MCF 10A (cell line): ENCODE data around the gene MRAS. TPM values are rescaled to one million over a fixed set of nuclear protein-coding genes. Genes with fewer than 3 reads are reported as not detected.
"Not testable (repeated sequence)": the region's sequence is repeated elsewhere in the genome, so short reads cannot be mapped to it uniquely, and the experiment has no call there.

Source experiments
- BruUV-seq: library from RNA; stranded (reverse); fragments of 400-500 nt; replicated peaks from 2 replicates; lab custom pipeline; 2021; lab: Mats Ljungman, UMichigan
- CTCF ChIA-PET: fragments of 300-600 bp; sonication (Branson Sonifier 250); formaldehyde crosslinking; extraction: SDS; loops from one replicate; lab custom pipeline; 2021; ENCODE audit warnings: antibody characterized with exemption, inconsistent platforms; lab: Yijun Ruan, JAX
- POLR2A ChIA-PET: fragments of 300-600, 350-650 bp; sonication (Branson Sonifier 250); formaldehyde crosslinking; extraction: SDS; loops from one replicate; lab custom pipeline; 2020; ENCODE audit warnings: antibody characterized with exemption, inconsistent platforms; lab: Yijun Ruan, JAX
- DNase-seq: peaks from one replicate; pipeline ENCODE4 v3.0.0-alpha.2; 2018; ENCODE audit not compliant: unreplicated experiment
- H3K27ac Mint-ChIP-seq: one replicate; pipeline ENCODE4 v1.8.0; 2022; ENCODE audit warnings: mild to moderate bottlenecking, low read depth, mixed read lengths; ENCODE audit not compliant: unreplicated experiment
- H3K27me3 Mint-ChIP-seq: one replicate; pipeline ENCODE4 v1.8.0; 2022; ENCODE audit warnings: mixed read lengths; ENCODE audit not compliant: insufficient read depth, unreplicated experiment
- H3K36me3 Mint-ChIP-seq: one replicate; pipeline ENCODE4 v1.8.0; 2022; ENCODE audit warnings: mild to moderate bottlenecking, moderate library complexity, mixed read lengths; ENCODE audit not compliant: insufficient read depth, unreplicated experiment
- H3K4me1 Mint-ChIP-seq: one replicate; pipeline ENCODE4 v1.8.0; 2022; ENCODE audit warnings: mixed read lengths; ENCODE audit not compliant: insufficient read depth, unreplicated experiment
- H3K4me3 Mint-ChIP-seq: one replicate; pipeline ENCODE4 v1.8.0; 2022; ENCODE audit warnings: mild to moderate bottlenecking, moderate library complexity, mixed read lengths; ENCODE audit not compliant: unreplicated experiment
- H3K9me3 Mint-ChIP-seq: one replicate; pipeline ENCODE4 v1.8.0; 2022; ENCODE audit warnings: mixed read lengths; ENCODE audit not compliant: unreplicated experiment
- intact Hi-C: fragments of 100-400 bp; cut with micrococcal nuclease; formaldehyde crosslinking; loops from 2 replicates; pipeline ENCODE4 v1.14.1; 2022
- total RNA-seq: library from RNA; stranded (reverse); gene quantifications from 2 replicates; pipeline ENCODE4 v1.2.3, GENCODE V29; 2022
- TF ChIP-seq, protein P1 (sequence below): fragments of 200-600 bp; IDR thresholded peaks from one replicate; pipeline ENCODE4 v1.8.0; 2022; ENCODE audit warnings: antibody characterized with exemption, mild to moderate bottlenecking; ENCODE audit not compliant: unreplicated experiment

The MRAS gene
- total RNA-seq, 1 experiment from 2014 or later, result 5.2 TPM

DNA sequence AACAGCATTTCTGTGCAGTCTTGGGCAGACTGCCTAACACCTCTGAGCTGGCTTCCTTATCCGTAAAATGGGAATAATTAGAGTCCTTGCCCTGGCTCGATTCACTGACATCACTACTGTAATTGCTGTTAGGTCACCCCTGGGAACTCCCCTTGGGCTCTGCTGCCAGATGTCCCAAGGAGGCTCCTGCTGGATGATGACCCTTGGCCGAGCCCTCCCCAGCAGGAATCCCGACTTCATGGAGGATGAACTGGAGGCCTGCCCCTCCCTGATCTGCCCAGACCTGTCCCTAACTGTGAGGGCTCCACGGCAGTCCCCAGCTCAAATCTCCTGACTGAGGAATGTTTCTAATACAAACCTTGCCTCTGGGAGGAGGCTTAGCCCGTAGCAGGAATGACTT lies 104.1 kb downstream of the MRAS start:
- no peak overlapping the region for H3K4me3 Mint-ChIP-seq
- ChIA-PET CTCF (interaction anchor here (0.6 to 1.4 kb wide), 2 partner anchors 86 to 463 kb away, joined by 3 read pairs; no protein-coding TSS in a partner anchor), POLR2A (interaction anchor here (0.6 kb wide), 1 partner anchor 15 kb away, joined by 3 read pairs; no protein-coding TSS in a partner anchor)
- DNase-seq, result no peak
- no peaks in the 10 kb centered on the region for H3K9me3 Mint-ChIP-seq
- no peaks in the 10 kb centered on the region for H3K36me3 Mint-ChIP-seq
- peaks cover 6% of the 10 kb centered on the region for H3K4me1 Mint-ChIP-seq
- TF ChIP-seq, protein P1, sequence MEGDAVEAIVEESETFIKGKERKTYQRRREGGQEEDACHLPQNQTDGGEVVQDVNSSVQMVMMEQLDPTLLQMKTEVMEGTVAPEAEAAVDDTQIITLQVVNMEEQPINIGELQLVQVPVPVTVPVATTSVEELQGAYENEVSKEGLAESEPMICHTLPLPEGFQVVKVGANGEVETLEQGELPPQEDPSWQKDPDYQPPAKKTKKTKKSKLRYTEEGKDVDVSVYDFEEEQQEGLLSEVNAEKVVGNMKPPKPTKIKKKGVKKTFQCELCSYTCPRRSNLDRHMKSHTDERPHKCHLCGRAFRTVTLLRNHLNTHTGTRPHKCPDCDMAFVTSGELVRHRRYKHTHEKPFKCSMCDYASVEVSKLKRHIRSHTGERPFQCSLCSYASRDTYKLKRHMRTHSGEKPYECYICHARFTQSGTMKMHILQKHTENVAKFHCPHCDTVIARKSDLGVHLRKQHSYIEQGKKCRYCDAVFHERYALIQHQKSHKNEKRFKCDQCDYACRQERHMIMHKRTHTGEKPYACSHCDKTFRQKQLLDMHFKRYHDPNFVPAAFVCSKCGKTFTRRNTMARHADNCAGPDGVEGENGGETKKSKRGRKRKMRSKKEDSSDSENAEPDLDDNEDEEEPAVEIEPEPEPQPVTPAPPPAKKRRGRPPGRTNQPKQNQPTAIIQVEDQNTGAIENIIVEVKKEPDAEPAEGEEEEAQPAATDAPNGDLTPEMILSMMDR, result no peak
- BruUV-seq, result no TSS peak
- peak overlapping the region; percentile 25 for H3K27ac Mint-ChIP-seq
- H3K27me3 Mint-ChIP-seq, result no peaks in the 10 kb centered on the region
- intact Hi-C loops, result no loop called here

DNA sequence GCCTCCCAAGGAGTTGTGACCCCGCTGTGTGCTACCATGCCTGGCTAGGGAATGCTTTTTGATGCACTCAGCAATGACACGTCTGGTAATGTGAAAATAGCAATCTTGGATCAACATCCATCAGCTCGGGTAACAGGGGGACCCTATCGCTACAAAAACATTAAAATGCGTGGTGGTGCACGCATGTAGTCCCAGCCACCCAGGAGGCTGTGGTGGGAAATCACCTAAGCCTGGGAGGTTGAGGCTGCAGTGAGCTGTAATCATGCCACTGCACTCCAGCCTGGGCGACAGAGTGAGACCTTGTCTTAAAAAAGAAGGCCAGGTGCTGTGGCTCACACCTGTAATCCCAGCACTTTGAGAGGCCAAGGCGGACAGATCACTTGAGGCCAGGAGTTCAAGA lies 105.6 kb downstream of the MRAS start:
- POLR2A ChIA-PET, H3K27ac Mint-ChIP-seq: not testable (repeated sequence)

More for the DNA sequence above, 105.6 kb downstream of the MRAS start:
- H3K36me3 Mint-ChIP-seq, BruUV-seq, intact Hi-C loops, CTCF ChIA-PET, H3K4me1 Mint-ChIP-seq, H3K4me3 Mint-ChIP-seq, DNase-seq, H3K9me3 Mint-ChIP-seq, H3K27me3 Mint-ChIP-seq: not testable (repeated sequence)

Other genes starting within 250 kb of the MRAS start
- 6.2 and 11.3 TPM in 2 replicates for gene DZIP1L, start 233.0 kb upstream of the MRAS start, total RNA-seq
- gene A4GNT, start 216.2 kb upstream of the MRAS start, total RNA-seq, result not detected in 2 replicates
- gene DBR1, start 173.7 kb upstream of the MRAS start, total RNA-seq, result 12.4 and 13.3 TPM in 2 replicates
- gene ARMC8, start 161.3 kb upstream of the MRAS start, total RNA-seq, result 29.8 and 35.3 TPM in 2 replicates
- gene NME9, start 18.7 kb upstream of the MRAS start, total RNA-seq, result not detected in 2 replicates
- gene ESYT3, start 86.0 kb downstream of the MRAS start, total RNA-seq, result 0.44 and 1.0 TPM in 2 replicates
- gene CEP70, start 245.7 kb downstream of the MRAS start, total RNA-seq, result 21.3 and 25.9 TPM in 2 replicates